NOMO-1 treated with dmso at 0.1 percent for 144 hours (cell line): ENCODE measurements around the gene SYNE2.

ENCODE experiments used
- DNase-seq: peaks from one replicate; lab custom pipeline; 2025; ENCODE audit not compliant: unreplicated experiment; lab: John Stamatoyannopoulos, UW

Gene SYNE2

DNA sequence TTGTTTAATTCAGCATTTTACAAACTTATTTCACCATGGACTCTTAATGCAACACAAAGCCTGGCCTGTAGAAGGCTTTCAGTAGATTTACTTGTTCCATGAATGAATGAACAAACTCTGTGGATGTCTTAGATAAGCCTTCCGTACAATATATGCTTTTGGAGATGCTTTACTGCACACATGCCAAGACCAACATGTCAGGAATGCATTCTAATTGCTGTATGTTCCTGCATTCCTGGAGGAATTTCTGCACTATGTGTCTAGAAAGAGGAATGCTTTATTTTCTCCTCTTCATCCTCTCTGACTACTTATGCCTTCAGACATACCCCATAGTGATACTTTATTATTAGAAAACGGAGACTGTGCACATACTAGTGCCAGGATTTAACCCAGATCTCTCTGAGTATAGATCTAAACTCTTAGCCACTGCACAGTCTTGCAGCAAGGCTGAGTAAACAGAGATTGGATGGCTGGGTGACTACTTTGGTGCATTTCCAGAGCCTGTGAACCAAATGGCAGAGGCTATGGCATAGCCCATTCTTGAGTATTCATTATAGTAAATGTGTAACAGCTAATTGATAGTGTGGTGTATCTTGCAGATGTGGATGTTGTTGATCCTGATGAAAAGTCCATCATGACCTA lies 108.2 kb downstream of the SYNE2 start:
- no peak for DNase-seq

DNA sequence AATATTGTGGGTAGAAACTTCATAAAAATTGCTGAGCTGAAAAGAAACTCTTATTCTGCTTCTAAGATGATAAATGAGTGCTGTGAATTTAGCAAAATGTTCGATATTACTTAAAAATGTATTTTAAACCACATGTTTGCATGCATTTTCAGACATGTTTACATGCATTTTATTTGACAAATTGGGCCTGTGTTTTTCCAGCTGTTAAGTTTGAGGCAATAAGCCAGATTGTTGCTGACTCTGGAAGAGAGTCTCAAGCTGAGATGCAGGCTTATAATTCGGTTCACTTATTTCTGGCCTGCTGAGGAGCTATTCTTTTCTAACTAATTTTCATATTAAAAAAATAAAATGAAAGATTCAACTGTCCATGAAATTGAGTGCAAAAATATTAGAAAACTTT lies 110.1 kb downstream of the SYNE2 start:
- DNase-seq, result no peak

DNA sequence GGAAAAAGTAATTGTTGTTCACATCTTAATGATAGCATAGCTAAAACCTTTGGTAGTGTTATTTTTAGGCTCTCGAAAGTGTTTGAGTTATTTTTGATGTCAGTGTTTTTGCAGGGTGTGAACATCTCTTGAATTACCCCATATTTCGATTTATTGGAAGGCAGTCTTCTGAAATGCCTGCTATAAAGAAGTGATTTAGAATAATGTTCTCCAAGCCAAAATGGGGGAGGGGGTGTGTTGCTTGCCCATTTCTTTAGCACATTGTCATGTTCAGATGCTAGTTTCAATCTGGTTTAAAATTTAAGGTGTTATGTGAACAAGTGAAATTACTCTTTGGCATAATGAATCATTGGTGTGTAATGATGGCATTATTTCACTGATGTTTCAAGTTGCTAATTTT lies 110.6 kb downstream of the SYNE2 start:
- DNase-seq, result no peak

DNA sequence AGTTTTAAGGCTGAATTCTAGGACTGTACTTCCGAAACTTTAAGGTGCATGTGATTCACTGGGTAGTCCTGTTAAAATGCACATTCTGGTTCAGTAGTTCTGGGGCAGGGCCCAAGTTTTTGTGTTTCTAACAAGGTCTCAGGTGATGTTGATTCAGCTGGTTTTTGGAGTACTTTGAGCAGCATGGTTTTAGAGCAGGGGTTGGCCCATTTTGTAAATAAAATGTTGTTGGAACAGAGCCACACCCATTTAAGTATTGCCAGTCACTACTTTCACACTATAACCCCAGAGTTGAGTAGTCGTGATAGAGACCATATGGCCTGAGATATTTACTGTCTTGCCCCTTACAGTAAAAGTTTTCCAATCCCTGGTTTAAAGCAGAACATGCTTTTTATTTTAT lies 111.3 kb downstream of the SYNE2 start:
- DNase-seq, result no peak

DNA sequence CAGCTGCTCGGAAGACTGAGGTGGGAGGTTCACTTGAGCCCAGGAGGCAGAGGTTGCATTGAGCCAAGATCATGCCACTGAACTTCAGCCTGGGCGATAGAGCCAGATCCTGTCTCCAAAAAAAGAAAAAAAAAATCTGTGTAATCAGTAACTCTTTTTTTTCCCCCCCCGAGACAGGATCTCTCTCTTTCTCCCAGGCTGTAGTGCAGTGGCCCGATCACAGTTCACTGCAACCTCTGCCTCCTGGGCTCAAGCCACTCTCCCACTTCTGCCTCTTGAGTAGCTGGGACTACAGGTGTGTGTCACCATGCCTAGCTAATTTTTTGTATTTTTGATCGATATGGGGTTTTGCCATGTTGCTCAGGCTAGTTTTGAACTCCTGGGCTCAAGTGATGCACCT lies 113.6 kb downstream of the SYNE2 start:
- no peak for DNase-seq

DNA sequence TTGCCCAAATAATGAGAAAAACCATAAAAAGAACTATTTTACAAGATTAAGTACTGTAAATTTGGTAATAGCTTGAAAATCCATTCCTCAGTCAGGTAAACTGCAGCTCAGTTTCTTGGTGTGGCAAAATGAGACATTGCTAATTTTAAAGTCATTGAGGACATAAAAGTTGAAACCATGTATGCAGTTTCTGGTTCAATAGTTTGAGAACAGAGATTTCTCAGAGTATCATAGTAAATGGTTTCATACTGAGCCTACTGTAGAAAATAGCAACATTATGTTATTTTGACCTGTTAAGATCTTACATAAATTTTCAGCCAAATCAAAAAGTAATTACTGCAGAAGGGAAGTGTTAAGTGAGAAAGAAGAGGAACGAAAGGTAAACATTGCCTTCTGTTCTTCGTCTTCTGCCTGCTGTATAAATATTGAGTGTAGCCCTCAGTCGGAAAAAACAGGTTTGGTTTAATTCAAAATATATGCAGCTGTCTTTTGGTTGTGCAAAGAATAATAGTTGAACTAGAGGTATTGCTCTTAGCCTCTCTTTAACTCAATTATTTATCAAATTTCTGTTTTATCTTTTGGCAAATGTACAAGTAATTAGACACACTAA lies 119.6 kb downstream of the SYNE2 start:
- no peak for DNase-seq

DNA sequence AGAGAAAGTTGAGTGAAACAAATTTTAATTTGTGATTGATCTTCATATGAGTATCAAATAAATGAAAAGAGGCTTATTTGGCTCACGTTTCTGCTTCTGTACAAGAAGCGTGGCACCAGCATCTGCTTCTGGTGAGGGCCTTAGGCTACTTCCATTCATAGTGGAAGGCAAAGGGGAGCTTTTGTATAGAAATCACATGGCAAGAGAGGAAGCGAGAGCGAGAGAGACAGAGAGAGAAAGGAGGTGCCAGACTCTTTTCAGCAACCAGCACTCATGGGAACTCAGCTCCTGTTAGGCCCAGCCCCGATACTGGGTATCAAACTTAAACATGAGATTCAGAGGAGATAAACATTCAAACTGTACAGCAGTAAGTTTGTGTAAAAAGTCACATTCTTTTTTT lies 121.4 kb downstream of the SYNE2 start:
- DNase-seq, result no peak

DNA sequence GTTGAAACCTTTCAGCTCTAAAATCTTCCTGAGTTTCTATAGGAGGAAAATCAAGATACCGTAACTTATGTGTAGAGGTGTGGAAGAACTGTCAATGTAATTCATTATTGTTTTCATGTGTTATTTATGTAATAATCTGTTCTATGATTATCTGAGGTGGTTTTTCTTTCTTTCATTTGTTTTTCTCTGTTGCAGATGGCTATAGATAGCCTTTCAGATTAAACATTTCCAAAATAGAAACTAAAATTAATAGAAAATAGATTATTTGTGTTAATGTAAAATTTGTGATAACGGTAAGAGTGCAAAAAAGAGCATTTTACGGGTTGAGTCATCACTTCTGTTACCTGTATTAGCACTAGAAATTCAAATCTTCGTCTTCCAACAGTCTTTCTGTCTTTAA lies 128.8 kb downstream of the SYNE2 start:
- DNase-seq, result no peak

DNA sequence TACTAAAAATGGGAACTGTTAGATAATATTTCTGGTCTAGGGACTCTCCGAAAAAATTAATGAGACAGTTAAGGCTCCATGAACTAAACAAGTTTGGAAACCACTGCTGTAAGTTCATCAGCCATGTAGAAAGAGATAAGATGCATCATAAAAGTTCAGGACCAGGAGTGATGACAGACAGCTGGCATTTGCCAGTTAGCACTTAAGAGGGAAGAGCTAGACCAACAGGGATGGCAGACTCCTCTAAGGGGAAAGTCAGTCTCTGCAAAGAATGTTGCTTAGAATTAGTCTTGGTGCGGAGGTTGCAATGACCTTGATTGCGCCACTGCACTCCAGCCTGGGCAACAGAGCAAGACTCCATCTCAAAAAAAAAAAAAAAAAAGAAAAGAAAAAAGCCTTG lies 129.4 kb downstream of the SYNE2 start:
- DNase-seq, result no peak

DNA sequence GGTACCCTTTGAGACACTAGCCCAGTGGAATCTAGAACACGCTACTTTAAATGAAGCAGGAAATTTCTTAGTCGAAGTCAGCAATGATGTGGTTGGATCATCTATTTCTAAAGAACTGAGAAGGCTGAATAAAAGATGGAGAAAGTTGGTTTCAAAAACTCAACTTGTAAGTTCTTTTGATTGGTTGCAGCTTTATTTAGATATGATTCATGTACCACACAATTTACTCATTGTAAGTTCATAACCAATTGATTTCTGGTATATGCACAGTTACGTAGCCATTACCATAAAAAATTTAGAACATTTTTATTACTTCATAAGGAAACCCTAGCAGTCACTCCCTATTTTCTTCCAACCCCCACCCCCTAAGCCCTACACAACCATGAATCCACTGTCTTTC lies 129.8 kb downstream of the SYNE2 start:
- no peak for DNase-seq

DNA sequence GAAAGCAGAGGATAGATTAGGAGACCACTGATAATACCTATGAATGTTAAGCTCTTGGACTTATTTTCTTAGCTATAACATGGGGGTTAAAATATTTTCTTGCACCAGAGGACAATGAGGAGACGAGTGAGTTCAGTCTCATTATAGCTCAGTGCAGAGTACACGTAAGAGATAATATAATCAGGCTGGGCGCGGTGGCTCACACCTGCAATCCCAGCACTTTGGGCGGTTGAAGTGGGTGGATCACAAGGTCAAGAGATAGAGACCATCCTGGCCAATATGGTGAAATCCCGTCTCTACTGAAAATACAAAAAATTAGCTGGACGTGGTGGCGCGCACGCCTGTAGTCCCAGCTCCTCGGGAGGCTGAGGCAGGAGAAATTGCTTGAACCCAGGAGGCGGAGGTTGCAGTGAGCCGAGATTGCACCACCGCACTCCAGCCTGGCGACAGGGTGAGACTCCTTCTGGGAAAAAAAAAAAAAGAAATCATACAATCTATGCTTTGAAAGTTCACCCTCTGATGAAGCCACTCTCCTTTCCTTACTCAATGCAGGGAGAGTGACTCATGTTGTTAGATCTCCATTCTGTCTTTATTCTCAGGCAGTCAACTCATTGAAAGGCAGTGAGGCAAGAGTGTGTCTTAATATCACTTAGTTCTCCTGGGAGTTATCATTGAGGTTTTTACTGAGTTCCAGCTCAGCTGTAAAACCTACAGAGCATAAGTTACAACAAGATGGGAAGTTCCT lies 134.2 kb downstream of the SYNE2 start:
- DNase-seq, result no peak

DNA sequence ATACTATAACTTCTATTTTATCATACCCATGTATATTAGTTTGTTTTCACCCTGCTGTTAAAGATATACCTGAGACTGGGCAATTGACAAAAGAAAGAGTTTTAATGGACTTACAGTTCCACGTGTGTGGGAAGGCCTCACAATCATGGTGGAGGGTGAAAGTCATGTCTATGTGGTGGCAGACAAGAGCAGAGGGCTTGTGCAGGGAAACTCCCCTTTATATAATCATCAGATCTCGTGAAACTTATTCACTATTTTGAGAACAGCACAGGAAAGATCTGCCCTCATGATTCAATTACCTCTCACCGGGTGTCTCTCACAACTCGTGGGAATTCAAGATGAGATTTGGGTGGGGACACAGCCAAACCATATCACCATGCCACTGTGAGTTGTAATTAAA lies 135.8 kb downstream of the SYNE2 start:
- no peak for DNase-seq

DNA sequence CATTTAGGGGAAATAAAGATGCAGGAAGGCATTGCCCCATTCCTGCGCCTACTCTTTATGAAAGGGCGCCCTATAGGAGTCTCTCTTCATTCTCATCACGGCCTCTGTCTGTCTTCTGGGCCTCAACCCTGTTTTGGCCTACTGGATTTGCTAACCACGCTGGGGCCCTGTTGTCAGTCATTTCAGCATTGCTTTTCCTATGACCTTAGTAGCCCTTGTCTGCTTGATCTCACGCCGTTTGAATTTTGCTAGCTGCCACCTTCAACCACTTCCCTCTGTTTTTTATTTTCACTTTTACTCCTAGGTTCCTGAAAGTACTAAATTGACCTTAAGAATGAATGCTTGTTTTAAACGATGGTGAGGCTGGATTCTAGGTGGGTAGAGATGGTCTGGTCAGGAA lies 139.0 kb downstream of the SYNE2 start:
- DNase-seq, result no peak

DNA sequence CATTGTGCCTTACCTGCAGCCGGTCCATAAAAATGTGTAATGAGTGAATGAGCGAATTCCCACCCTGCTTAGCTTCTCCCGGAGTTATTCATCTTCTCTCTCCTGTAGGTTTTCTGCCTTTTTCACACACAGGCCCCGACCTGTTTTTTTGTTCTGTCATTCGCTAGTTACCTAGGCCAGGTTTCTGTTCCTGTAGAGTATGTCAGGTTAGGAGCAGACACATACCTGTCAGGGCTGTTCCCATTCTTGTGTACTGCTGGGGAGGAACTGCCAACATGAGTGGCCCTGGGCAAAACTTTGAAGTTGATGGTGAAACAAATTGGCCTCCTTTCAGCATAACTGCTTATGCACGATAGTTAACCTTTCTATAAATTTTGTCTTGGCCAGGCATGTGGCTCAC lies 140.1 kb downstream of the SYNE2 start:
- no peak for DNase-seq

DNA sequence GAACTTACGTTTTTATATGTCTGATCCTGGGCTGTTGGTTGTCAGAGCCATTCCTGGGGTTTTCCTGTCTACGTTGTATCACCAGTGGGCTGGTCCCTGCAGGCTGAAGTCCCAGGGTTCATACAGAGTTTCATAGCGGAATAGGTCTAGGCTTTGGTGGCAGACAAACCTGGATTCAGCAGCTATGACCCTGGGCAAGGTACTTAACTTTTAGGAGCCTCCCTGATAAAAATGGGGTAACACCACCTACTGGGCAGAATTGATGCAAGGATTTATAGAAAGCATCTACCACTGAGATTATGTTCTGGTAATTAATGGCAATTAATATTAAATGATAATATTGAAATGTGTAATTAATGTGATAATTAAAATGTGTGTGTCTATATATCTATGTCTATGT lies 141.2 kb downstream of the SYNE2 start:
- no peak for DNase-seq

DNA sequence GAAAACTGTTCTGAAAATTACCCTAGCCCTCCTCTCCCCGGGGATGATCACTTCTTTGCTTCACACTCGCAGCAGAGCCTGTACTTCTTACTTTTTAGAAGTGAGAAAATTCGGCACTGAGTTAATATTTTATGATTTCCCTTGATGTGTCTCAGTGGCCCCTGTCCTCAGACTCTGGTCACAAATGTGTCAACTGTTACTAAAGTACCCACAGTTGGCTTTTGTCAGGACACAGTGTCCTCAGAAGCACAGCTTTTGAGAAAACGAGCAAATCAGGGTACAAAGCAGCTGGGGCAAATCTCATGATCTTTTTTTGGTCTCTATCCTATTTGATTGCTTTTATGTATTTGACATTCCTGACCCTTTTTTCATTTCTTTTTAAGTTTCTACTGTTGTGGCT lies 142.5 kb downstream of the SYNE2 start:
- no peak for DNase-seq

DNA sequence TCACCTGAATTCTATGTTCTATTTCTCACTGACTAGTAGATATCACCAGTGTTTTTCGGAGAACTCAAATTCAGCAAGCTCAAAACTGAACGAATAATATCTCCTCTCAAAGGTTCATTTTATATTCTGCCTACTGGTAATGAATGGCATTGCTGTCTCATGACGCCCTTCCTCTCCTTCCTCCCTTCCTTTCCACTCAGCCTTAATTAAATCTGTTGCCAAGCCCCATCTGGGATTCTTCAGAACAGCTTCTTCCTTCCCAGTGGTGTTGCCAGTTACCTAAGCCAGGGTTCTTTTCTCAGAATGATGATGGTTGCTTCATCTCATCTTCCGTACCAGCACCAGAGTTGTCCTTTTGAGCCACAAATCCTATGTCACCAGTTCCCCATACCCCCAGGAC lies 143.2 kb downstream of the SYNE2 start:
- DNase-seq, result no peak

DNA sequence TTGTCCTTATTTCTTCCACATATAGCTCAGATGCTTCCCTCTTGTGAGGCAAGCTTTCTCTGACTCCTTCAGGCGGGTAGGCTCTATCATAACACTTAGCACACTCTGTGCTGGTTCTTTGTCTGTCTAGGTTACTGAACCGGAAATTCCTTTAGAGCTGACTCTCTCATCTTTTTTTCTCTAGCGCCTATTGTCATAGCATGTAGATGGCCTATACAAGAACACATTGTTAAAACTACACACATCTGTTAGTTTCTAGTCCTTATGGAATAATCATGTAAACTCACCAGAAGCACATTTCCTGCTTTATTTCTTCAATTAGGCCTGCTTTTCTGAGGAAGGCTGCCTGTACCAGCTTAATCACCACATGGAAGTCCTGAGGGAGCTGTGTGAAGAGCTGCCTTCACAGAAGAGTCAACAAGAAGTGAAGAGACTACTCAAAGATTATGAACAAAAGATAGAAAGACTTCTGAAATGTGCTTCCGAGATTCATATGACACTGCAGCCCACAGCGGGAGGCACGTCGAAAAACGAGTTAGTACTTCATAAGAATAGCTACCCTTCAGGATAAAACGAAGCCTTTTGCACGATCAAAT lies 143.9 kb downstream of the SYNE2 start:
- DNase-seq, result no peak

DNA sequence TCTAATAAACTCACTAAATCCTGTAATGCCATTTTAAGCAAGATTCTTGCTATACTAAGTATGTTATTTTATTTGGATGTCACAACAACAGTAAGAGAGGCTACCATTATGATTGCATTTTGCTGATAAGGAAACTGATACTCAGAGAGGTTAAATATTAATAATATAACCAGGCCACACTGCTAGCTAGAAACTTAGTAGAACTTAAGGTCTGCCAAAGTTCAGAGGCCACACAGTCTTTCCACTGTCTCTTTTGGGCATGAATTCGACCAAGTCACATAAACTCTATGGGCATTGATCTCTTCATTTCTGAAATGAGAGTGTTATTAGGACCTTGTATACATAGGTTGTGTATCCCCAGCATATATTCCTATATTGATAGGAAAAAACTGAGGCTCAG lies 147.9 kb downstream of the SYNE2 start:
- DNase-seq, result no peak

DNA sequence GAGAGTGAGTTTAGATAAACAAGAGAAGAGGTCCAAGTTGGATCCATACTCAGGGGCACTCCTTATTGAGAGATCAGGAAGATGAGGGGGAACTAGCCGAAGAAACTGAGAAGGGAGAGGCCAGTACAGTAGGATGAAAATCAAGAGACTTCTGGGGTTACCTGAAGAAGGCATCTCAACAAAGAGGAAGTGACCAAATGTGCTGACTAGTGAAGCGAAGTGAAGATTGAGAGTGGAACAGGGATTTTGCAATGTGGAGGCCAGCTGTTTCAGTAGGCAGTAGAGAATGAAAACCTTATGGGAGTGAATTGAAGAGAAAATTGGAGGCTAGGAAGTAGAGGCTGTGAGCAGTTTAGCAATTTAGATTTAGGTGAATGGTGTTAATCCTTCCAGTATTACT lies 153.0 kb downstream of the SYNE2 start:
- peak; percentile 9 for DNase-seq

DNA sequence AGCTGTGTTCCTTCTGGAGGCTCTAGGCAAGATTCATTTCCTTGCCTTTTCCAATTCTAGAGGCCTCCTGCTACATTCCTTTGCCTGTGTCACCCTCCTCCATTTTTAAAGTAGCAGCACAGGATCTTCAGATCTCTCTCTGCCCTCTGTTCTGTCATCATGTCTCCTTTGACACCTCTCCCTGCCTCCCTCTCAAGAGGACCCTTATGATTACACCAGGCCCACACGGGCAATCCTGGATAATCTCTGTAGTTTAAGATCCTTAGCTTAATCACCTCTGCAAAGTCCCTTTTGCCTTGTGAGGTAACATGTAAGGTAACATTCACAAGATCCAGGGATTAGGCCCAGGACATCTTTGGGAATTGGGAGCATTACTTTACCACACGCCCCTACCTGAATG lies 155.2 kb downstream of the SYNE2 start:
- DNase-seq, result no peak

DNA sequence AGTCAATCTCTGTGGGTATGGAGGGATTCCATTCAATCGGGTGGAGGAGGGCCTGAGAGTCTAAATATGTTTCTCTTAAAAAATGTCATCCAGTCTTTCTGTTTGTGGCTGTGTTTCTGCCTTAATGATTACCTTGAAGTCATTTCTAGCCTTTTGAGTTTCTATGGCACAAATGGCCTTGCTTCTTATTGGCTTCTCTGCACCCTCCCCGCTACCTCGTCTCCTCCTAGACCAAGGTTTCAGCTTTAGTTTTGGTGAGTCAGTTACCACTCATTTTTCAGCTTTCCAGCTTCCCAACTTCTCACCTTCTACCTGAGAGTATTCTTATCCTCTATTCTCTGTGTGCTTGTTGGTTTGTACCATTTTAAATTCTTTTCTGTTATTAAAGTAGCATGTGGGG lies 159.2 kb downstream of the SYNE2 start:
- no peak for DNase-seq
